ENCODE measurements around the gene PARP3. TPM values are rescaled to one million over a fixed set of nuclear protein-coding genes. Genes with fewer than 3 reads are reported as not detected.

PARP3 gene
- polyA plus RNA-seq, 2 of the 4 experiments (the other 2 are of a cell fraction) = 7.6 to 11.0 TPM

DNA sequence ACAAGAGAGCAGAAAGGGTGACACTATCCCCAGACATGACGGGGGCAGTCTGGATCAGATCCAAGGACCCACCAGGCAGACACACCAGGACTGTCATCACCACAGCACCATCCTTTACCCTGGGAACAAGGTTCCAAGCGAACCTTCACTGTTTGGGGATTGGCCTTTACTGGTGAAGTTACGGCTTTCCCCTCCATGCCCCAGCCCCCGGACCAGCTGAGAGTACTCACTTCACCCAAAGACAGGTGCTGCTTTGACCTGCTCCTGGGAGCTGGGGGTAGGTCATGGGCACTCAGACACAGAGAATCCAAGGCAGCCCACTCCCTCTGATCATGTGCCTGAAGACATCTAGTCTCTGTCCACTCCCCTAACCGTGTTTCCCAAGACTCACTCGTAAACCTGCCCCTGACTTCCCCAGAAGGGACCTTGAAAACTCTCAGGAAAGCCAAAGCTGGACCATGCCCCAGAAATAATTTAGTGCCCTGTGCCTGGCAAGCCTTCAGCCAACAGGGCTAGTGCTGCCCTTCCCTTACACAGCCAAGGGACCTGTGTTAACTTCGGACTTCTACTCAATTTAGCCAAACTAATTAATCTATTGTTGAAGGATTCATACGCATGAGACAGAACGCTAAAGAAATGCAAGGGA, 3.3 kb upstream of the PARP3 start:
- DNase-seq (ENCODE audit: low read depth in 1 of 2, low spot score in 1 of 2) (no peak), FAIRE-seq (no peak), ATAC-seq (no peak)
- H3K4me1 ChIP-seq = peaks cover 21% of the 10 kb centered on the region
- no peak overlapping the region for H3K4me3 ChIP-seq
- no peak overlapping the region for H3K4me2 ChIP-seq
- no peak for TF ChIP-seq POLR2AphosphoS2 (conservative IDR thresholded peaks at IDR 0.05; ENCODE audit: low read length)
- no peak for TF ChIP-seq CHD4 (IDR thresholded peaks at IDR 0.05; ENCODE audit: borderline replicate concordance)
- no peak for TF ChIP-seq HEYL (CRISPR knock-in tag; IDR thresholded peaks at IDR 0.05)
- TF ChIP-seq MYC (IDR thresholded peaks at IDR 0.05; ENCODE audit: borderline replicate concordance, low read length) = no peak
- TF ChIP-seq KDM5A (IDR thresholded peaks at IDR 0.05) = no peak
- no peak for TF ChIP-seq BCL3 (IDR thresholded peaks at IDR 0.05)
- TF ChIP-seq JUN (IDR thresholded peaks at IDR 0.05) = no peak
- no peak for TF ChIP-seq EHMT2 (IDR thresholded peaks at IDR 0.05; ENCODE audit: low read depth)
- no peak for TF ChIP-seq EHF (CRISPR knock-in tag; IDR thresholded peaks at IDR 0.05)
- TF ChIP-seq, protein P1, sequence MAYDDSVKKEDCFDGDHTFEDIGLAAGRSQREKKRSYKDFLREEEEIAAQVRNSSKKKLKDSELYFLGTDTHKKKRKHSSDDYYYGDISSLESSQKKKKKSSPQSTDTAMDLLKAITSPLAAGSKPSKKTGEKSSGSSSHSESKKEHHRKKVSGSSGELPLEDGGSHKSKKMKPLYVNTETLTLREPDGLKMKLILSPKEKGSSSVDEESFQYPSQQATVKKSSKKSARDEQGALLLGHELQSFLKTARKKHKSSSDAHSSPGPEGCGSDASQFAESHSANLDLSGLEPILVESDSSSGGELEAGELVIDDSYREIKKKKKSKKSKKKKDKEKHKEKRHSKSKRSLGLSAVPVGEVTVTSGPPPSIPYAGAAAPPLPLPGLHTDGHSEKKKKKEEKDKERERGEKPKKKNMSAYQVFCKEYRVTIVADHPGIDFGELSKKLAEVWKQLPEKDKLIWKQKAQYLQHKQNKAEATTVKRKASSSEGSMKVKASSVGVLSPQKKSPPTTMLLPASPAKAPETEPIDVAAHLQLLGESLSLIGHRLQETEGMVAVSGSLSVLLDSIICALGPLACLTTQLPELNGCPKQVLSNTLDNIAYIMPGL (CRISPR knock-in tag; IDR thresholded peaks at IDR 0.05; ENCODE audit: borderline replicate concordance) = no peak
- TF ChIP-seq NPAS2 (CRISPR knock-in tag; IDR thresholded peaks at IDR 0.05; ENCODE audit: borderline replicate concordance) = no peak
- TF ChIP-seq KDM1A (IDR thresholded peaks at IDR 0.05; ENCODE audit: low read depth) = no peak
- no peak for TF ChIP-seq CEBPB (IDR thresholded peaks at IDR 0.05)
- no peak for TF ChIP-seq E2F6 (IDR thresholded peaks at IDR 0.05; ENCODE audit: borderline replicate concordance, low read depth)
- no peak for TF ChIP-seq NFE2L2 (conservative IDR thresholded peaks at IDR 0.05; ENCODE audit: low read length)
- WGBS (ENCODE audit: missing lambda C conversion rate) = 88% methylated on average over 9 of the region's 9 CpGs
- H3K27ac ChIP-seq = no peak overlapping the region
- ChIA-PET POLR2A (no interaction called here), CTCF (interaction anchor here (2.0 kb wide), 1 partner anchor 35 kb away, joined by 9 read pairs; the partner anchor contains the start of genes ABHD14A and ABHD14B)
- no peaks in the 10 kb centered on the region for H3K9me3 ChIP-seq

DNA sequence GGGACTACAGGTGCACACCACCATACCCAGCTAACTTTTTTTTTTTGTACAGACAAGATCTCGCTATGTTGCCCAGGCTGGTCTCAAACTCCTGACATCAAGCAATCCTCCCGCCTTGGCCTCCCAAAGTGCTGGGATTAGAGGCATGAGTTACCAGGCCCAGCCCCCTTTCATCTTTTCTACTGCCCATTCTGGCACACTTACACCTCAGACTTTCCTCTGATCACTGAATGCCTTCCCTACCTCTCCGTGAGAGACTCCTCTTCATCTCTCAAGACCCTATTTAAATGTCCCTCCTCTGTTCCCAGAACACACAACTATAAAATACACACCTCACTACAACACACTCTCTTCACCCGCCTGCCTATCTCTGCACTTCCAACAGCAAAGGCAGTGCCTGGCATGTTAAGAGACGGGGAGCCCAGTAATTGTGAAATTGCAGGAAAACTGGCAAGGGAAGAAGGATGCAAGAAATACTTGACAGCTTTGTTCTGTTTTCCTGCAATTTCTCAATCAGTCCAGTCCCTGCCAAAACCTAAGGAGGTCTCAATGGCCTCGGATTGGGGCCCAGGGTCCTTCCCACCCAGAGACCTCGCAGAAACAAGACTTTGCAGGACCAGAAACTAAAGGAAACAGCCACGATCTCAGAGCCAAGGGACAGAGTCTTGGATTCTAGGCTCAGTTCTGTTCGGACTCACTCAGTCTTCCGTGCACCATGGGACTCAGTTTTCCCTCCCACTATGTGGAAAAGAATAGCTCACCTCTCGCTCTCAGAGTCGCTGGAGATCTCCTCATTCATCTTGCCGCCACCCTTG, 1.3 kb upstream of the PARP3 start:
- ATAC-seq (no peak), DNase-seq (ENCODE audit: low read depth in 1 of 2, low spot score in 1 of 2) (no peak), FAIRE-seq (no peak)
- POLR2A ChIA-PET = interaction anchor here (0.7 to 2.8 kb wide), 6 partner anchors 19 to 55 kb away, joined by 3 to 28 read pairs (median 4); partner anchors contain the start of genes ABHD14A, ABHD14B and RPL29
- H3K9me3 ChIP-seq = no peaks in the 10 kb centered on the region
- H3K4me2 ChIP-seq = peak overlapping the region; percentile 97
- H3K4me3 ChIP-seq = peak overlapping the region; percentile 92
- CTCF ChIA-PET = interaction anchor here (0.6 to 5.9 kb wide), 25 partner anchors 9 to 259 kb away, joined by 3 to 59 read pairs (median 4); partner anchors contain the start of genes ABHD14A, ABHD14B, ACY1 and DUSP7
- 32% methylated on average over 13 of the region's 13 CpGs for WGBS (ENCODE audit: missing lambda C conversion rate)
- peaks cover 21% of the 10 kb centered on the region for H3K4me1 ChIP-seq
- peak overlapping the region; percentile 83 to 96 for H3K27ac ChIP-seq
- TF ChIP-seq KDM1A (IDR thresholded peaks at IDR 0.05; ENCODE audit: low read depth) (no peak), MAFK (IDR thresholded peaks at IDR 0.05; ENCODE audit: partially characterized antibody) (no peak), ESRRA (IDR thresholded peaks at IDR 0.05; ENCODE audit: borderline replicate concordance, low read length) (no peak), TP53 (CRISPR knock-in tag; IDR thresholded peaks at IDR 0.05) (no peak), REST (IDR thresholded peaks at IDR 0.05) (no peak), FOSB (CRISPR knock-in tag; IDR thresholded peaks at IDR 0.05) (no peak), BCL3 (IDR thresholded peaks at IDR 0.05) (no peak), RCOR1 (IDR thresholded peaks at IDR 0.05; ENCODE audit: low read depth, low read length) (no peak), HOXB13 (CRISPR knock-in tag; IDR thresholded peaks at IDR 0.05; ENCODE audit: low read depth) (no peak), EP300 (IDR thresholded peaks at IDR 0.05) (no peak), MAX (IDR thresholded peaks at IDR 0.05) (no peak), MYC (IDR thresholded peaks at IDR 0.05; ENCODE audit: borderline replicate concordance, low read length) (no peak)

Measured in A549 (cell line).